ENCODE results near the gene KRTAP29-1. TPM values are rescaled to one million over a fixed set of nuclear protein-coding genes. Genes with fewer than 3 reads are reported as not detected.

Gene KRTAP29-1
- polyA plus RNA-seq, 2 of the 4 experiments (the other 2 are of a cell fraction) = not detected

DNA sequence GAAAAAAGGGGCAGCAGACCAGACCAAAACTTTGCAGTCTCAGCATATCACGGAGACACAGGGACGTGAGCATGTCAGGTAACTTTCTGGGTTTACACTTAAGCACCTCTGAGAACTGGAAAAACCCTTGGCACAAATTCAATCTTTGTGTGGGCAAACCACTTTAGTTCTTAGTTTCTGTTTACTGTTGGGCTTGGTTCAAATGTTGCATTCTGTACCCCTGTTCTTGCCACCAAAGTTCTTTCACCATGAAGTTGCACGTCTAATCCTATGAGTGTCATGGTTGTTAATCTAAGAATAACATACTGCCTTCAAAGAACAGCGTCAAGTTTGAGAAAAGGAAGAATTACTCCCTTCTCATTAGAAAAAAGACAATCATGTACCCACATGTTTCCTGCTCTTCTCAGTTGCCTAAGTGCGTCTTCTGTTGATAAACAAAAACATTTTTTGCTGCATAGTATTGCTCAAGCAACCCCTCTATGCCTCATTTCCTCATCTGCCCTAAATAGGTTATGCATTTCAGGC, 36.4 kb upstream of the KRTAP29-1 start:
- no peak overlapping the region for H3K27ac ChIP-seq
- DNase-seq (ENCODE audit: low read depth in 1 of 2, low spot score in 1 of 2) = no peak

DNA sequence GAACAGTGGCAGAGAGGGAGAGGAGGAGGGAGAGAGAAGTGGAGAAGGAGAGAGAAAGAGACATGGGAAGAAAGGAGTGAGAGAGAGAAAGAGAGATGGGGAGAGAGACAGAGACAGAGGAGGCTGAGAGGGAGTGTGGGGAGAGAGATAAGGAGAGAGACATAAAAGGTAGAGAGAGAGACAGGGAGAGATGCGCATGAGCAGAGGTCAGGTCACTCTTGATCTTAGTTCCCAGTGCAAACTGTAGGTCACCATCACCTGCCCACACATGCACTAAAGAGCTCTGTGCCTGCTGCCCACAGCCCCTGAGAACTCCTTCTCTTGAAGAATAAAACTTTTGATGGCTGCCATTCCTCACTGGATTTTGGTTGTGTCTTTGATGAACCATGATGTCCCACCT, 33.1 kb upstream of the KRTAP29-1 start:
- Histone ChIP-seq H3K4me1 (no peaks in the 10 kb centered on the region), H3K9me3 (no peaks in the 10 kb centered on the region), H3K27ac (no peak overlapping the region), H3K4me2 (no peak overlapping the region), H3K4me3 (no peak overlapping the region)
- FAIRE-seq (no peak), DNase-seq (ENCODE audit: low read depth in 1 of 2, low spot score in 1 of 2) (no peak), ATAC-seq (no peak)
- ChIA-PET CTCF (interaction anchor here (1.0 to 2.8 kb wide), 2 partner anchors 213 to 327 kb away, joined by 7 to 8 read pairs; no protein-coding TSS in a partner anchor), POLR2A (no interaction called here)
- TF ChIP-seq PHF8 (IDR thresholded peaks at IDR 0.05; ENCODE audit: borderline replicate concordance, low read depth) = no peak
- no peak for TF ChIP-seq MAFK (IDR thresholded peaks at IDR 0.05; ENCODE audit: partially characterized antibody)
- no peak for TF ChIP-seq NPAS2 (CRISPR knock-in tag; IDR thresholded peaks at IDR 0.05; ENCODE audit: borderline replicate concordance)
- no peak for TF ChIP-seq CHD2 (IDR thresholded peaks at IDR 0.05; ENCODE audit: low read length, partially characterized antibody)
- TF ChIP-seq HOXA7 (CRISPR knock-in tag; IDR thresholded peaks at IDR 0.05) = no peak
- TF ChIP-seq, protein P1, sequence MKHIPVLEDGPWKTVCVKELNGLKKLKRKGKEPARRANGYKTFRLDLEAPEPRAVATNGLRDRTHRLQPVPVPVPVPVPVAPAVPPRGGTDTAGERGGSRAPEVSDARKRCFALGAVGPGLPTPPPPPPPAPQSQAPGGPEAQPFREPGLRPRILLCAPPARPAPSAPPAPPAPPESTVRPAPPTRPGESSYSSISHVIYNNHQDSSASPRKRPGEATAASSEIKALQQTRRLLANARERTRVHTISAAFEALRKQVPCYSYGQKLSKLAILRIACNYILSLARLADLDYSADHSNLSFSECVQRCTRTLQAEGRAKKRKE (CRISPR knock-in tag; IDR thresholded peaks at IDR 0.05; ENCODE audit: low read depth) = no peak
- TF ChIP-seq TP53 (CRISPR knock-in tag; IDR thresholded peaks at IDR 0.05) = no peak
- TF ChIP-seq CBX8 (IDR thresholded peaks at IDR 0.05) = no peak
- TF ChIP-seq KDM1A (IDR thresholded peaks at IDR 0.05; ENCODE audit: low read depth) = no peak
- TF ChIP-seq SMC3 (IDR thresholded peaks at IDR 0.05) = no peak
- TF ChIP-seq KDM5A (IDR thresholded peaks at IDR 0.05) = no peak
- no peak for TF ChIP-seq SREBF2 (IDR thresholded peaks at IDR 0.05)
- TF ChIP-seq, protein P2, sequence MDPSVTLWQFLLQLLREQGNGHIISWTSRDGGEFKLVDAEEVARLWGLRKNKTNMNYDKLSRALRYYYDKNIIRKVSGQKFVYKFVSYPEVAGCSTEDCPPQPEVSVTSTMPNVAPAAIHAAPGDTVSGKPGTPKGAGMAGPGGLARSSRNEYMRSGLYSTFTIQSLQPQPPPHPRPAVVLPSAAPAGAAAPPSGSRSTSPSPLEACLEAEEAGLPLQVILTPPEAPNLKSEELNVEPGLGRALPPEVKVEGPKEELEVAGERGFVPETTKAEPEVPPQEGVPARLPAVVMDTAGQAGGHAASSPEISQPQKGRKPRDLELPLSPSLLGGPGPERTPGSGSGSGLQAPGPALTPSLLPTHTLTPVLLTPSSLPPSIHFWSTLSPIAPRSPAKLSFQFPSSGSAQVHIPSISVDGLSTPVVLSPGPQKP (IDR thresholded peaks at IDR 0.05; ENCODE audit: low read depth, low read length) = no peak
- TF ChIP-seq RFX5 (IDR thresholded peaks at IDR 0.05) = no peak
- no peak for TF ChIP-seq ZC3H11A (IDR thresholded peaks at IDR 0.05)
- TF ChIP-seq JUNB (IDR thresholded peaks at IDR 0.05) = no peak
- TF ChIP-seq CBX2 (IDR thresholded peaks at IDR 0.05; ENCODE audit: borderline replicate concordance, low read depth) = no peak
- no peak for TF ChIP-seq ESRRA (IDR thresholded peaks at IDR 0.05; ENCODE audit: borderline replicate concordance, low read length)
- no peak for TF ChIP-seq NFE2L2 (conservative IDR thresholded peaks at IDR 0.05; ENCODE audit: low read length)
- no peak for TF ChIP-seq HOXB5 (CRISPR knock-in tag; IDR thresholded peaks at IDR 0.05)
- 94% methylated on average over 1 of the region's 1 CpG for WGBS (ENCODE audit: missing lambda C conversion rate)

More for the DNA sequence above, 36.4 kb upstream of the KRTAP29-1 start:
- ChIA-PET POLR2A (no interaction called here), CTCF (interaction anchor here (0.7 to 1.6 kb wide), 7 partner anchors 9 to 535 kb away, joined by 3 to 7 read pairs (median 3); no protein-coding TSS in a partner anchor)
- WGBS (ENCODE audit: missing lambda C conversion rate) = 65% methylated on average over 5 of the region's 5 CpGs
- Histone ChIP-seq H3K4me2 (no peak overlapping the region), H3K4me1 (no peaks in the 10 kb centered on the region), H3K9me3 (no peaks in the 10 kb centered on the region), H3K4me3 (no peak overlapping the region)
- TF ChIP-seq EP300 (IDR thresholded peaks at IDR 0.05) = no peak
- peak; percentile 15 for TF ChIP-seq MAFK (IDR thresholded peaks at IDR 0.05; ENCODE audit: partially characterized antibody)
- FAIRE-seq (no peak), ATAC-seq (no peak)

DNA sequence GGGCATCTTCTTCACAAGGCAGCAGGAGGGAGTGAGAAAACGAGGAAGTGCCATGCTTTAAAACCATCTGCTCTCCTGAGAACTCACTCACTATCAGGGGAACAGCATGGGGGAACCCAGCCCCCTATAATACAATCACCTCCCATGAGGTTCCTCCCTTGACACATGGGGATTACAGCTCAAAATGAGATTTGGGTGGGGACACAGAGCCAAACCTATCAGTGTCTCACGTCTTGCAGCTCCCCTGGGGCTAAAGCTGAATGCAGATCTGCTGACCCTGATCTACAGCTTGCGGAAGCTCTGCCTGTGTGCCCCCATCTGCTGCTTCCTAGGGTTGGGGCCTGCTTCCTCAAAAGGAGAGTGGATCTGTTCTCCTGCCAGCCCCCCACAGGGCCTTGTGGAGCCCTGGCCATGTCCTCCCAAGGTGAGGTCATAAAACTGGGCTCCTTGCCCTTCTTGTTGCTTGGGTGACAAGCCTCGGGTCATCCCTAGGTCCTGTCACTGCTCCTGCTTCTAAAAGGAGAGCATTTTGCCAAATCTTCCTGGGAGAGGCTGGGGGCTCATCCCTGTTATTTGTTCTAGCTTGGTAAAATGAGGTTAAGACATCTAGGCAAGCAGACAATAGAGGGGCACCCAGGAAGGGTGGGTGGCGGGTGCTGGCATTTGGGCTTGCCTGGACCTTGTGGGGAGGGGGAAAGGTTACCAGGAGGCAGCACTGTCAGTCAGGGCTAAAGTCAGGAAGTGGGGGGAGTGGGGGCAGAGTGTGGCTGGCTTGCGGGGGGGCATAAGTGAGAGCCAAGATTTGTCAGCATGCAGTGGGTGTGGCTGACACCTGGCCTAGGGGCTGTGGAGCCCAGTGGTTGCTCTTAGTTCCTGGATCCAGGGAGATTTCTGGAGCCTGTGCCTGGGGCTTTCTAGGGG, 32.0 kb upstream of the KRTAP29-1 start:
- DNase-seq (ENCODE audit: low read depth in 1 of 2, low spot score in 1 of 2) (no peak), FAIRE-seq (no peak), ATAC-seq (no peak)
- 73% methylated on average over 6 of the region's 6 CpGs for WGBS (ENCODE audit: missing lambda C conversion rate)
- POLR2A ChIA-PET = no interaction called here
- Histone ChIP-seq H3K9me3 (no peaks in the 10 kb centered on the region), H3K4me1 (no peaks in the 10 kb centered on the region), H3K4me3 (no peak overlapping the region), H3K27ac (no peak overlapping the region), H3K4me2 (no peak overlapping the region)
- CTCF ChIA-PET = interaction anchor here (1.3 to 5.5 kb wide), 6 partner anchors 13 to 478 kb away, joined by 3 to 35 read pairs (median 6); no protein-coding TSS in a partner anchor
- TF ChIP-seq CBX8 (IDR thresholded peaks at IDR 0.05) (no peak), POLR2A (IDR thresholded peaks at IDR 0.05; ENCODE audit: low read length) (no peak), ESRRA (IDR thresholded peaks at IDR 0.05; ENCODE audit: borderline replicate concordance, low read length) (no peak), EHF (CRISPR knock-in tag; IDR thresholded peaks at IDR 0.05) (no peak), NPAS2 (CRISPR knock-in tag; IDR thresholded peaks at IDR 0.05; ENCODE audit: borderline replicate concordance) (no peak), MYC (IDR thresholded peaks at IDR 0.05; ENCODE audit: borderline replicate concordance, low read length) (no peak), HOXB5 (CRISPR knock-in tag; IDR thresholded peaks at IDR 0.05) (no peak), MAFK (IDR thresholded peaks at IDR 0.05; ENCODE audit: partially characterized antibody) (no peak), FOXS1 (CRISPR knock-in tag; IDR thresholded peaks at IDR 0.05) (no peak), HOXA7 (CRISPR knock-in tag; IDR thresholded peaks at IDR 0.05) (no peak)
- TF ChIP-seq, protein P3, sequence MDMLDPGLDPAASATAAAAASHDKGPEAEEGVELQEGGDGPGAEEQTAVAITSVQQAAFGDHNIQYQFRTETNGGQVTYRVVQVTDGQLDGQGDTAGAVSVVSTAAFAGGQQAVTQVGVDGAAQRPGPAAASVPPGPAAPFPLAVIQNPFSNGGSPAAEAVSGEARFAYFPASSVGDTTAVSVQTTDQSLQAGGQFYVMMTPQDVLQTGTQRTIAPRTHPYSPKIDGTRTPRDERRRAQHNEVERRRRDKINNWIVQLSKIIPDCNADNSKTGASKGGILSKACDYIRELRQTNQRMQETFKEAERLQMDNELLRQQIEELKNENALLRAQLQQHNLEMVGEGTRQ (IDR thresholded peaks at IDR 0.05) = no peak
- TF ChIP-seq, protein P4, sequence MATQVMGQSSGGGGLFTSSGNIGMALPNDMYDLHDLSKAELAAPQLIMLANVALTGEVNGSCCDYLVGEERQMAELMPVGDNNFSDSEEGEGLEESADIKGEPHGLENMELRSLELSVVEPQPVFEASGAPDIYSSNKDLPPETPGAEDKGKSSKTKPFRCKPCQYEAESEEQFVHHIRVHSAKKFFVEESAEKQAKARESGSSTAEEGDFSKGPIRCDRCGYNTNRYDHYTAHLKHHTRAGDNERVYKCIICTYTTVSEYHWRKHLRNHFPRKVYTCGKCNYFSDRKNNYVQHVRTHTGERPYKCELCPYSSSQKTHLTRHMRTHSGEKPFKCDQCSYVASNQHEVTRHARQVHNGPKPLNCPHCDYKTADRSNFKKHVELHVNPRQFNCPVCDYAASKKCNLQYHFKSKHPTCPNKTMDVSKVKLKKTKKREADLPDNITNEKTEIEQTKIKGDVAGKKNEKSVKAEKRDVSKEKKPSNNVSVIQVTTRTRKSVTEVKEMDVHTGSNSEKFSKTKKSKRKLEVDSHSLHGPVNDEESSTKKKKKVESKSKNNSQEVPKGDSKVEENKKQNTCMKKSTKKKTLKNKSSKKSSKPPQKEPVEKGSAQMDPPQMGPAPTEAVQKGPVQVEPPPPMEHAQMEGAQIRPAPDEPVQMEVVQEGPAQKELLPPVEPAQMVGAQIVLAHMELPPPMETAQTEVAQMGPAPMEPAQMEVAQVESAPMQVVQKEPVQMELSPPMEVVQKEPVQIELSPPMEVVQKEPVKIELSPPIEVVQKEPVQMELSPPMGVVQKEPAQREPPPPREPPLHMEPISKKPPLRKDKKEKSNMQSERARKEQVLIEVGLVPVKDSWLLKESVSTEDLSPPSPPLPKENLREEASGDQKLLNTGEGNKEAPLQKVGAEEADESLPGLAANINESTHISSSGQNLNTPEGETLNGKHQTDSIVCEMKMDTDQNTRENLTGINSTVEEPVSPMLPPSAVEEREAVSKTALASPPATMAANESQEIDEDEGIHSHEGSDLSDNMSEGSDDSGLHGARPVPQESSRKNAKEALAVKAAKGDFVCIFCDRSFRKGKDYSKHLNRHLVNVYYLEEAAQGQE (IDR thresholded peaks at IDR 0.05) = no peak

Measured in A549 (cell line).